Spleen (tissue), 11 donors: ENCODE measurements around the gene R3HDM1. TPM values are rescaled to one million over a fixed set of nuclear protein-coding genes. Genes with fewer than 3 reads are reported as not detected.

Experiments used
- DNase-seq: peaks from one replicate; pipeline ENCODE4 v3.0.0-alpha.2; 2020
- H3K27ac ChIP-seq, 8 donors: fragments of 200-600 bp; sonication (generic) in 7 of 8; 1 replicate in 4 of 8; 2 replicates in 4 of 8; pipeline versions ENCODE4 v1.5.0 to v1.8.0; 2016 to 2021; ENCODE audit warnings: inconsistent platforms in 4 of 8, mild to moderate bottlenecking in 4 of 8, moderate library complexity in 1 of 8
- H3K27me3 ChIP-seq, 7 donors: fragments of 200-600 bp; sonication (generic) in 6 of 7; replicated peaks in 1 of 7; 1 replicate in 4 of 7; 2 replicates in 3 of 7; pipeline versions ENCODE4 v1.5.0 to v1.8.0; 2016 to 2021; ENCODE audit warnings: inconsistent platforms in 3 of 7, mild to moderate bottlenecking in 1 of 7
- H3K36me3 ChIP-seq, 6 donors: fragments of 200-600 bp; sonication (generic) in 5 of 6; 1 replicate in 4 of 6; 2 replicates in 2 of 6; pipeline versions ENCODE4 v1.5.0 to v1.8.0; 2016 to 2021; ENCODE audit warnings: inconsistent platforms in 2 of 6
- H3K4me1 ChIP-seq, 6 donors: fragments of 200-600 bp; sonication (generic) in 5 of 6; 1 replicate in 3 of 6; 2 replicates in 3 of 6; pipeline versions ENCODE4 v1.5.0 to v1.8.0; 2016 to 2021; ENCODE audit warnings: inconsistent platforms in 3 of 6
- H3K4me3 ChIP-seq, 8 donors: fragments of 200-600 bp; sonication (generic) in 7 of 8; 1 replicate in 4 of 8; 2 replicates in 4 of 8; pipeline versions ENCODE4 v1.5.0 to v1.8.0; 2016 to 2021; ENCODE audit warnings: inconsistent platforms in 4 of 8, mild to moderate bottlenecking in 4 of 8, moderate library complexity in 2 of 8
- H3K9me3 ChIP-seq, 8 donors: fragments of 200-600 bp; sonication (generic) in 7 of 8; 1 replicate in 4 of 8; 2 replicates in 4 of 8; pipeline versions ENCODE4 v1.5.0 to v1.8.0; 2016 to 2021; ENCODE audit warnings: inconsistent platforms in 4 of 8
- POLR2A ChIP-seq, 3 donors: fragments of 450-650 bp; IDR thresholded peaks; one replicate each; pipeline ENCODE4 v1.5.1; 2017; ENCODE audit warnings: antibody characterized with exemption in 3 of 3, mild to moderate bottlenecking in 1 of 3
- POLR2AphosphoS5 ChIP-seq, 3 donors: sonication (generic); formaldehyde crosslinking; IDR thresholded peaks; one replicate each; pipeline ENCODE4 v1.5.1; 2017; ENCODE audit warnings: antibody characterized with exemption in 3 of 3
- WGBS, 5 donors: extraction: QIAGEN DNeasy Blood & Tissue Kit in 3 of 5; methylation state at CpG; one replicate each; pipeline versions ENCODE4 v1.1.5 to v1.1.7; 2013 to 2018; 5-methylcytosine and 5-hydroxymethylcytosine counted together
- intact Hi-C: fragments of 100-400 bp; cut with DNase I; formaldehyde crosslinking; loops from one replicate; pipeline ENCODE4 v1.15.0; 2023; ENCODE audit warnings: low total_unique reads
- polyA plus RNA-seq, 3 donors: library from polyadenylated mRNA; stranded (reverse); fragments of 200-250 nt; gene quantifications; one replicate each; pipeline ENCODE4 v1.2.1, GENCODE V29; 2013
- total RNA-seq, 7 donors: library from RNA; depleted of rRNA in 3 of 7; stranded (reverse); fragments of >200 nt in 3 of 7; fragmentation: NEBNext Ultra II Directional in 4 of 7; extraction: Animal tissue kit (Norgen Biotek cat#: 25700) in 4 of 7; gene quantifications; one replicate each; pipeline versions ENCODE4 v1.1.0 to v1.2.1, GENCODE V29; 2016 to 2021
- TF ChIP-seq, protein P1 (sequence below), 11 experiments: fragments of 200-600 bp in 7 of 11; fragments of 450-650 bp in 4 of 11; sonication (generic) in 4 of 11; IDR thresholded peaks in 8 of 11; conservative IDR thresholded peaks in 3 of 11; 1 replicate in 7 of 11; 2 replicates in 4 of 11; pipeline versions ENCODE4 v1.4.0 to v1.8.0; 2016 to 2021; ENCODE audit warnings: antibody characterized with exemption in 11 of 11, inconsistent platforms in 4 of 11, mild to moderate bottlenecking in 1 of 11
- donor health status: healthy with polysubstance abuse.
- donor health status: DM: no; HTN: no; CAD: no; lungs with moderate emphysema.
- donor health status: DM: no; HTN: no; CAD: no.
- donor health status: Bipolar disorder and iron deficiency.
- donor health status: healthy.
- donor health status: DM: no; HTN: no; CAD: no.
- donor health status: DM: yes; HTN: yes; CAD: no.

R3HDM1 gene
- total and polyA plus RNA-seq, 10 donors = 8.3 to 54.7 (median 30.7) TPM

GRCh38 chr2:135685361-135685760, 154.1 kb downstream of the R3HDM1 start:
- TF ChIP-seq POLR2A (IDR thresholded peaks at IDR 0.05) = no peak
- TF ChIP-seq, protein P1, sequence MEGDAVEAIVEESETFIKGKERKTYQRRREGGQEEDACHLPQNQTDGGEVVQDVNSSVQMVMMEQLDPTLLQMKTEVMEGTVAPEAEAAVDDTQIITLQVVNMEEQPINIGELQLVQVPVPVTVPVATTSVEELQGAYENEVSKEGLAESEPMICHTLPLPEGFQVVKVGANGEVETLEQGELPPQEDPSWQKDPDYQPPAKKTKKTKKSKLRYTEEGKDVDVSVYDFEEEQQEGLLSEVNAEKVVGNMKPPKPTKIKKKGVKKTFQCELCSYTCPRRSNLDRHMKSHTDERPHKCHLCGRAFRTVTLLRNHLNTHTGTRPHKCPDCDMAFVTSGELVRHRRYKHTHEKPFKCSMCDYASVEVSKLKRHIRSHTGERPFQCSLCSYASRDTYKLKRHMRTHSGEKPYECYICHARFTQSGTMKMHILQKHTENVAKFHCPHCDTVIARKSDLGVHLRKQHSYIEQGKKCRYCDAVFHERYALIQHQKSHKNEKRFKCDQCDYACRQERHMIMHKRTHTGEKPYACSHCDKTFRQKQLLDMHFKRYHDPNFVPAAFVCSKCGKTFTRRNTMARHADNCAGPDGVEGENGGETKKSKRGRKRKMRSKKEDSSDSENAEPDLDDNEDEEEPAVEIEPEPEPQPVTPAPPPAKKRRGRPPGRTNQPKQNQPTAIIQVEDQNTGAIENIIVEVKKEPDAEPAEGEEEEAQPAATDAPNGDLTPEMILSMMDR (IDR thresholded peaks at IDR 0.05 in 8 of 11, conservative IDR thresholded peaks at IDR 0.05 in 3 of 11) = no peak
- TF ChIP-seq POLR2AphosphoS5 (IDR thresholded peaks at IDR 0.05) = no peak
- WGBS, 5 donors = 93 to 98% (median 94%) methylated on average over 1 of the region's 1 CpG
- intact Hi-C loops = no loop called here
- no peaks in the 10 kb centered on the region for H3K4me1 ChIP-seq
- DNase-seq = no peak
- no peak overlapping the region for H3K4me3 ChIP-seq
- H3K27ac ChIP-seq = no peak overlapping the region
- no peaks in the 10 kb centered on the region for H3K9me3 ChIP-seq
- H3K36me3 ChIP-seq = peaks cover under 1 to 71% (median 13%) of the 10 kb centered on the region in 6 donors
- no peaks in the 10 kb centered on the region for H3K27me3 ChIP-seq

DNA sequence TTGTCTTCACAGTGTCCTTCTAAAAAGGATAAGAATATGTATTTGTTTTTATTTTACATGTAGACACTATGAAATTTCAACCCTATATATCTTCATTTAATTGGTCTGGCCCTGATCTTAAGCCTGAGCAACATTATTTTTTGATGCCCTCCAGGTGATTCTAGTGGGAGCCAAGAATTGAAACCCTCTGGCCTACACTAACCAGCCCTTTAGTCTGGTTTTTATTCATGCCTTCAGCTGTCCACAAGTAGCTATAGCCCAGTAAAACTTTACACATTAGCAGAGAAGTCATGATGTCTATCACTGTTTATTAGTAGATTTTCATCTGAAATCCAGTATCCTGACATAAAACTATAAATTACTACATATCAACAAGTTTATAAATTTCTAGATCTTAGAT, 157.7 kb downstream of the R3HDM1 start:
- H3K4me3 ChIP-seq = no peak overlapping the region
- intact Hi-C loops = no loop called here
- no peaks in the 10 kb centered on the region for H3K4me1 ChIP-seq
- H3K27me3 ChIP-seq = no peaks in the 10 kb centered on the region
- no peak overlapping the region for H3K27ac ChIP-seq
- DNase-seq = no peak
- H3K36me3 ChIP-seq = peaks cover 0 to 40% (median 3%) of the 10 kb centered on the region in 6 donors
- no peaks in the 10 kb centered on the region for H3K9me3 ChIP-seq
- TF ChIP-seq POLR2A (IDR thresholded peaks at IDR 0.05) = no peak
- no peak for TF ChIP-seq POLR2AphosphoS5 (IDR thresholded peaks at IDR 0.05)
- TF ChIP-seq, protein P1 (IDR thresholded peaks at IDR 0.05 in 8 of 11, conservative IDR thresholded peaks at IDR 0.05 in 3 of 11) = no peak

DNA sequence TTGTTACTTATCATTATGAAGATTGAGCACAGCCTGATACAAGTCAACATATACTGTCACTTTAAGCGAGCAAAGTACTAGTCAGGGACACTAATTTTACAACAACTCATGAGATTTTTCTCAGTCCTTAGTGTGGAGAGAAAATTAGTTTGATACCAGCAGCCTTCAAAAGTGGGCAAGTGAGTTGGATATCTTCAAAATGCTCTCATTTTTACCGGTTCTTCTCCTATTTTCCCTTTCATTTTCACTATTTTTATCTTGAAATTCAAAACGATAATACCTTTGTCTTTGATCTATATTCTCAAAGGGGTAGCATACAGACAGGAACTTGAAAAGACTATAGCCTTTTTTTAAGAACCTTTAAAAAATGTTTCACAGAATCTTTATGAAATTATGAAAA, 158.4 kb downstream of the R3HDM1 start:
- DNase-seq = no peak
- H3K27ac ChIP-seq = no peak overlapping the region

GRCh38 chr2:135694711-135695110, 163.4 kb downstream of the R3HDM1 start:
- no peak for DNase-seq
- Histone ChIP-seq H3K4me1 (peaks cover 0 to 3% (median 0%) of the 10 kb centered on the region in 6 donors), H3K4me3 (no peak overlapping the region), H3K9me3 (no peaks in the 10 kb centered on the region), H3K36me3 (peaks cover 0 to 15% (median 3%) of the 10 kb centered on the region in 6 donors), H3K27me3 (no peaks in the 10 kb centered on the region), H3K27ac (no peak overlapping the region)
- intact Hi-C loops = no loop called here
- TF ChIP-seq, protein P1 (IDR thresholded peaks at IDR 0.05 in 8 of 11, conservative IDR thresholded peaks at IDR 0.05 in 3 of 11) = no peak
- TF ChIP-seq POLR2AphosphoS5 (IDR thresholded peaks at IDR 0.05) (no peak), POLR2A (IDR thresholded peaks at IDR 0.05) (no peak)
- WGBS, 5 donors = 58 to 84% (median 75%) methylated on average over 2 of the region's 2 CpGs

More for the DNA sequence above, 158.4 kb downstream of the R3HDM1 start:
- Histone ChIP-seq H3K4me1 (peaks cover 0 to 3% (median 0%) of the 10 kb centered on the region in 6 donors), H3K36me3 (peaks cover 0 to 33% (median 2%) of the 10 kb centered on the region in 6 donors), H3K9me3 (no peaks in the 10 kb centered on the region), H3K4me3 (no peak overlapping the region), H3K27me3 (no peaks in the 10 kb centered on the region)
- TF ChIP-seq POLR2AphosphoS5 (IDR thresholded peaks at IDR 0.05) = no peak
- TF ChIP-seq POLR2A (IDR thresholded peaks at IDR 0.05) = no peak
- TF ChIP-seq, protein P1 (IDR thresholded peaks at IDR 0.05 in 8 of 11, conservative IDR thresholded peaks at IDR 0.05 in 3 of 11) = no peak
- intact Hi-C loops = no loop called here
- 64 to 76% (median 71%) methylated on average over 3 of the region's 3 CpGs for WGBS, 5 donors
